Neural crest cell (in vitro differentiated cells): ENCODE data around the gene KDM6A. TPM values are rescaled to one million over a fixed set of nuclear protein-coding genes. Genes with fewer than 3 reads are reported as not detected.

Source experiments
- DNase-seq: peaks from one replicate; pipeline ENCODE4 v3.0.0; 2021; ENCODE audit warnings: low read depth, mixed read lengths, low spot score
- H3K27ac Mint-ChIP-seq: one replicate; pipeline ENCODE4 v1.8.0; 2021; ENCODE audit warnings: mild to moderate bottlenecking, mixed read lengths; ENCODE audit not compliant: unreplicated experiment
- H3K27me3 Mint-ChIP-seq: 2 replicates; pipeline ENCODE4 v1.8.0; 2021; ENCODE audit warnings: low read depth, mild to moderate bottlenecking, mixed read lengths
- H3K36me3 Mint-ChIP-seq: 2 replicates; pipeline ENCODE4 v1.8.0; 2021; ENCODE audit warnings: low read depth, mild to moderate bottlenecking, mixed read lengths
- H3K4me1 Mint-ChIP-seq: 2 replicates; pipeline ENCODE4 v1.8.0; 2021; ENCODE audit warnings: mixed read lengths
- H3K4me3 Mint-ChIP-seq: one replicate; pipeline ENCODE4 v1.8.0; 2021; ENCODE audit warnings: mild to moderate bottlenecking, mixed read lengths
- H3K9me3 Mint-ChIP-seq: 2 replicates; pipeline ENCODE4 v1.8.0; 2021; ENCODE audit warnings: mixed read lengths
- CTCF ChIP-seq: fragments of 200-600 bp; sonication (generic); conservative IDR thresholded peaks from 2 replicates; pipeline ENCODE4 v1.5.0; 2021; ENCODE audit warnings: antibody characterized with exemption, mild to moderate bottlenecking
- total RNA-seq: library from RNA; stranded (reverse); gene quantifications from 2 replicates; pipeline ENCODE4 v1.2.1, GENCODE V29; 2021

KDM6A gene
- total RNA-seq, 1 donor from 2014 or later, result 21.4 TPM

- peak; percentile 15 for DNase-seq
- H3K36me3 Mint-ChIP-seq, result no peaks in the 10 kb centered on the region
- peaks cover 9% of the 10 kb centered on the region for H3K4me1 Mint-ChIP-seq
- H3K4me3 Mint-ChIP-seq, result peak overlapping the region; percentile 98
- H3K9me3 Mint-ChIP-seq, result no peaks in the 10 kb centered on the region
- TF ChIP-seq CTCF, result no peak
- no peaks in the 10 kb centered on the region for H3K27me3 Mint-ChIP-seq
- peak overlapping the region; percentile 96 for H3K27ac Mint-ChIP-seq
Observed at GRCh38 chrX:44873415-44874276, 658 bp downstream of the KDM6A start.

- H3K4me3 Mint-ChIP-seq, result peak overlapping the region; percentile 98
- no peaks in the 10 kb centered on the region for H3K9me3 Mint-ChIP-seq
- no peak for TF ChIP-seq CTCF
- peaks cover 9% of the 10 kb centered on the region for H3K4me1 Mint-ChIP-seq
- DNase-seq, result no peak
- H3K36me3 Mint-ChIP-seq, result no peaks in the 10 kb centered on the region
- peak overlapping the region; percentile 96 for H3K27ac Mint-ChIP-seq
- no peaks in the 10 kb centered on the region for H3K27me3 Mint-ChIP-seq
Observed at GRCh38 chrX:44874420-44875184, 1.6 kb downstream of the KDM6A start.

- TF ChIP-seq CTCF, result no peak
- no peak overlapping the region for H3K27ac Mint-ChIP-seq
- DNase-seq, result no peak
- H3K4me1 Mint-ChIP-seq, result peaks cover 9% of the 10 kb centered on the region
- H3K36me3 Mint-ChIP-seq, result peaks cover 1% of the 10 kb centered on the region
- peak overlapping the region; percentile 98 for H3K4me3 Mint-ChIP-seq
- H3K9me3 Mint-ChIP-seq, result no peaks in the 10 kb centered on the region
- no peaks in the 10 kb centered on the region for H3K27me3 Mint-ChIP-seq
Observed at GRCh38 chrX:44875185-44875489, 2.1 kb downstream of the KDM6A start.

DNA sequence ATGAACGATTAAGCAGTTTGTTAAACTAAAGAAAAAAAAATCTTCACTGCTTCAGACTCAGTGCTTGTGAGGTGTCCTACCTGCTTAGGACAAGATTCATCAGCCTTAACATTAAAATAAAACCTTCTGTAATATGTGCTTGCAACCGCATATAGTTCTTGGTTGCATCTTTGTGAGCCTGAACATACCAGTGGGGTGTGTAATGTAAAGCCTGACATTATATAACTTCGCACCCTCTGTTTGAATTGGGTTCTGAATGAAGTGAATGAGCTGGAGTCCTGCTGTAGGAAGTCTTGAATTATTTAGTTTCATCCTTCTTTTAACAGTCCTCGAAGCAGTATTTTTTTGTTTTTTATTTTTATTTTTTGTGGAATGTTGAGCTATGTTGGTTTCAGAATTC is 3.1 kb downstream of the KDM6A start:
- H3K9me3 Mint-ChIP-seq, result no peaks in the 10 kb centered on the region
- no peak overlapping the region for H3K27ac Mint-ChIP-seq

DNA sequence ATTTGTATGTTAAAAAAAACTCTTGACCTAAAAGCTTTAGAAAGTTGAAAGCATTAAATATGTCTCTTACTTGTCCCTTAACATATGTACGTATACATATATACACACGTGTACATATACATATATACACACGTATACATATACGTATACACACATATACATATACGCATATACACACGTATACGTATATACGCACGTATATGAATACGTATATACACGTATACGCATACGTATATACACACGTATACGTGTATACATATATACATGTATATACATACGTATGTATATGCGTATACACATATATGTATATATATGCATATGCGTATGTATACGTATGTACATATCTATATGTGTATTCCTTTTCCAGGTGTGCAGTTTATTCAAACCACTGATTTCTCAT is 3.8 kb downstream of the KDM6A start:
- Mint-ChIP-seq H3K4me1 (peaks cover 4% of the 10 kb centered on the region), H3K4me3 (peak overlapping the region; percentile 72), H3K27ac (no peak overlapping the region), H3K36me3 (peaks cover 2% of the 10 kb centered on the region), H3K27me3 (no peaks in the 10 kb centered on the region), H3K9me3 (no peaks in the 10 kb centered on the region)
- DNase-seq, result no peak
- TF ChIP-seq CTCF, result no peak

More for the DNA sequence above, 3.1 kb downstream of the KDM6A start:
- H3K4me3 Mint-ChIP-seq, result peak overlapping the region; percentile 65
- H3K27me3 Mint-ChIP-seq, result no peaks in the 10 kb centered on the region
- DNase-seq, result no peak
- peaks cover 8% of the 10 kb centered on the region for H3K4me1 Mint-ChIP-seq
- no peak for TF ChIP-seq CTCF
- H3K36me3 Mint-ChIP-seq, result peaks cover 2% of the 10 kb centered on the region
